Spleen (tissue), 7 donors: ENCODE measurements around the gene TMEM163.

Source experiments
- CTCF ChIP-seq, 11 experiments: fragments of 200-600 bp in 7 of 11; fragments of 450-650 bp in 4 of 11; sonication (generic) in 4 of 11; IDR thresholded peaks in 8 of 11; conservative IDR thresholded peaks in 3 of 11; 1 replicate in 7 of 11; 2 replicates in 4 of 11; pipeline versions ENCODE4 v1.4.0 to v1.8.0; 2016 to 2021; ENCODE audit warnings: antibody characterized with exemption in 11 of 11, inconsistent platforms in 4 of 11, mild to moderate bottlenecking in 1 of 11
- POLR2A ChIP-seq, 3 donors: fragments of 450-650 bp; IDR thresholded peaks; one replicate each; pipeline ENCODE4 v1.5.1; 2017; ENCODE audit warnings: antibody characterized with exemption in 3 of 3, mild to moderate bottlenecking in 1 of 3
- POLR2AphosphoS5 ChIP-seq, 3 donors: sonication (generic); formaldehyde crosslinking; IDR thresholded peaks; one replicate each; pipeline ENCODE4 v1.5.1; 2017; ENCODE audit warnings: antibody characterized with exemption in 3 of 3
- donor health status: DM: no; HTN: no; CAD: no; lungs with moderate emphysema.
- donor health status: DM: no; HTN: no; CAD: no.
- donor health status: DM: no; HTN: no; CAD: no.

- TF ChIP-seq POLR2AphosphoS5 (IDR thresholded peaks at IDR 0.05) (no peak), CTCF (IDR thresholded peaks at IDR 0.05 in 8 of 11, conservative IDR thresholded peaks at IDR 0.05 in 3 of 11) (no peak), POLR2A (IDR thresholded peaks at IDR 0.05) (no peak)
Measured at GRCh38 chr2:134623046-134623445, 95.8 kb downstream of the TMEM163 start.
